CD4-positive, alpha-beta T cell (primary cell): ENCODE data around the gene NECTIN4. TPM values are rescaled to one million over a fixed set of nuclear protein-coding genes. Genes with fewer than 3 reads are reported as not detected.

Experiments
- ATAC-seq: fragments of 200-7000 bp; cut with Tn5 transposase; one replicate; pipeline ENCODE4 v1.10.0; 2022; ENCODE audit warnings: mild to moderate bottlenecking; ENCODE audit not compliant: poor library complexity
- CTCF ChIA-PET: fragments of 350-600 bp; sonication (Branson Sonifier 250); formaldehyde crosslinking; loops from one replicate; lab custom pipeline; 2021; ENCODE audit warnings: antibody characterized with exemption, inconsistent platforms; lab: Charles Lee
- POLR2A ChIA-PET: fragments of 350-600 bp; sonication (Branson Sonifier 250); formaldehyde crosslinking; loops from one replicate; lab custom pipeline; 2021; ENCODE audit warnings: antibody characterized with exemption, inconsistent platforms; lab: Charles Lee
- DNase-seq, 14 experiments: peaks; one replicate each; pipeline ENCODE4 v3.0.0-alpha.2; 2013 to 2020; ENCODE audit warnings: mixed read lengths in 2 of 14
- H3K27ac ChIP-seq, 2 donors: one replicate each; pipeline versions ENCODE4 v1.5.1 to v1.7.0; 2013; ENCODE audit warnings: low read length in 2 of 2, low read depth in 1 of 2, mild to moderate bottlenecking in 1 of 2
- H3K27me3 ChIP-seq, 2 experiments: 1 replicate in 1 of 2; 2 replicates in 1 of 2; pipeline versions ENCODE4 v1.6.1 to v1.7.0; 2013; ENCODE audit warnings: low read length in 2 of 2, control low read depth in 1 of 2, mild to moderate bottlenecking in 1 of 2, moderate library complexity in 1 of 2; ENCODE audit not compliant: insufficient read depth in 2 of 2, control insufficient read depth in 1 of 2
- H3K36me3 ChIP-seq: one replicate; pipeline ENCODE4 v1.6.1; 2013; ENCODE audit warnings: low read length, control low read depth; ENCODE audit not compliant: insufficient read depth
- H3K4me1 ChIP-seq: one replicate; pipeline ENCODE4 v1.6.1; 2013; ENCODE audit warnings: low read length, control low read depth; ENCODE audit not compliant: insufficient read depth
- H3K4me3 ChIP-seq: one replicate; pipeline ENCODE4 v1.5.1; 2013; ENCODE audit warnings: mild to moderate bottlenecking, low read length, moderate library complexity
- H3K9me3 ChIP-seq, 2 experiments: 1 replicate in 1 of 2; 2 replicates in 1 of 2; pipeline versions ENCODE4 v1.6.1 to v1.7.0; 2013; ENCODE audit warnings: low read length in 2 of 2, mild to moderate bottlenecking in 2 of 2, control low read depth in 1 of 2, moderate library complexity in 1 of 2; ENCODE audit not compliant: control insufficient read depth in 1 of 2, insufficient read depth in 1 of 2
- H3K27ac Mint-ChIP-seq: one replicate; pipeline ENCODE4 v1.8.0; 2020; ENCODE audit warnings: mixed read lengths
- H3K27me3 Mint-ChIP-seq: one replicate; pipeline ENCODE4 v1.8.0; 2021; ENCODE audit warnings: mixed read lengths
- H3K36me3 Mint-ChIP-seq: one replicate; pipeline ENCODE4 v1.8.0; 2021; ENCODE audit warnings: low read depth, mixed read lengths
- H3K4me1 Mint-ChIP-seq: one replicate; pipeline ENCODE4 v1.8.0; 2021; ENCODE audit warnings: low read depth, mixed read lengths
- H3K4me3 Mint-ChIP-seq: one replicate; pipeline ENCODE4 v1.8.0; 2020; ENCODE audit warnings: mild to moderate bottlenecking, mixed read lengths
- H3K9me3 Mint-ChIP-seq: one replicate; pipeline ENCODE4 v1.8.0; 2020; ENCODE audit warnings: mixed read lengths
- intact Hi-C, 2 experiments: fragments of 100-400 bp; cut with DNase I in 1 of 2; cut with micrococcal nuclease in 1 of 2; formaldehyde crosslinking; loops; one replicate each; pipeline versions ENCODE4 v1.15.1 to v1.9.0; 2023 to 2025; cut with DNase I, micrococcal nuclease
- total RNA-seq, 174 experiments: library from RNA in 2 of 174; stranded (reverse) in 2 of 174; gene quantifications; one replicate each; pipeline ENCODE4 v1.2.3 and lab custom pipeline; 2021 to 2026
- TF ChIP-seq, protein P1 (sequence below): fragments of 200-600 bp; IDR thresholded peaks from one replicate; pipeline ENCODE4 v1.8.0; 2022; ENCODE audit warnings: antibody characterized with exemption, mild to moderate bottlenecking

The NECTIN4 gene
- total RNA-seq, 2 experiments from 2014 or later = 0.22 TPM

DNA sequence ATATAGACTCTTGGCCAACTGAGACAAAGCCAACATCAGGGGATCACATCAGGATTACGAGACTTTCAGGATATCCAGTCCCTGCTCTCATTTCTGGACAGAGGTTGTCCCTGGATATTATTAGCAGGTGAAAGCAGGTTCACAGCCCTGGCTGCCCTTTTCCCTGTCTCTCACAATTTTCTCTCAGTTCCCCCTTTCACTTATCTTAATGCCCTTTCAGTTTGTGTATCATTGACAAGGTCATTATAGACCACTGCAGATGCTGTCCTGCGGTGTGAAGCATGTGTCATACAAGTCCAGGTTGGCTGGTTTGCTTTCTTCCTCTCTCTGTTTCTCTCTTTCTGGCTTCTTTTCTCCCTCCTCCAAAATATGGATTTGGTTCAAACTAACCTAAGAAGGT lies 6.7 kb upstream of the NECTIN4 start:
- Mint-ChIP-seq H3K9me3 (no peaks in the 10 kb centered on the region), H3K27ac (peak overlapping the region; percentile 90), H3K36me3 (peaks cover 26% of the 10 kb centered on the region), H3K4me1 (peaks cover 23% of the 10 kb centered on the region), H3K4me3 (no peak overlapping the region), H3K27me3 (peaks cover 6% of the 10 kb centered on the region)
- no peak for DNase-seq
- H3K27me3 ChIP-seq = no peaks in the 10 kb centered on the region
- no peak overlapping the region for H3K27ac ChIP-seq
- intact Hi-C loops = loop anchor here (5.0 to 10.0 kb wide), 2 partner anchors 259 to 261 kb away; no protein-coding TSS in a partner anchor
- peaks cover 22% of the 10 kb centered on the region for H3K4me1 ChIP-seq
- H3K4me3 ChIP-seq = no peak overlapping the region
- CTCF ChIA-PET = interaction anchor here (2.9 to 5.8 kb wide), 3 partner anchors 25 to 99 kb away, joined by 36 to 66 read pairs (median 46); partner anchors contain the start of genes ARHGAP30 and TSTD1
- TF ChIP-seq, protein P1, sequence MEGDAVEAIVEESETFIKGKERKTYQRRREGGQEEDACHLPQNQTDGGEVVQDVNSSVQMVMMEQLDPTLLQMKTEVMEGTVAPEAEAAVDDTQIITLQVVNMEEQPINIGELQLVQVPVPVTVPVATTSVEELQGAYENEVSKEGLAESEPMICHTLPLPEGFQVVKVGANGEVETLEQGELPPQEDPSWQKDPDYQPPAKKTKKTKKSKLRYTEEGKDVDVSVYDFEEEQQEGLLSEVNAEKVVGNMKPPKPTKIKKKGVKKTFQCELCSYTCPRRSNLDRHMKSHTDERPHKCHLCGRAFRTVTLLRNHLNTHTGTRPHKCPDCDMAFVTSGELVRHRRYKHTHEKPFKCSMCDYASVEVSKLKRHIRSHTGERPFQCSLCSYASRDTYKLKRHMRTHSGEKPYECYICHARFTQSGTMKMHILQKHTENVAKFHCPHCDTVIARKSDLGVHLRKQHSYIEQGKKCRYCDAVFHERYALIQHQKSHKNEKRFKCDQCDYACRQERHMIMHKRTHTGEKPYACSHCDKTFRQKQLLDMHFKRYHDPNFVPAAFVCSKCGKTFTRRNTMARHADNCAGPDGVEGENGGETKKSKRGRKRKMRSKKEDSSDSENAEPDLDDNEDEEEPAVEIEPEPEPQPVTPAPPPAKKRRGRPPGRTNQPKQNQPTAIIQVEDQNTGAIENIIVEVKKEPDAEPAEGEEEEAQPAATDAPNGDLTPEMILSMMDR = no peak
- POLR2A ChIA-PET = interaction anchor here (4.9 to 5.2 kb wide), 2 partner anchors 26 to 50 kb away, joined by 62 to 79 read pairs; partner anchors contain the start of genes ARHGAP30 and USF1
- no peaks in the 10 kb centered on the region for H3K9me3 ChIP-seq
- no peak for ATAC-seq
- H3K36me3 ChIP-seq = peaks cover 15% of the 10 kb centered on the region

DNA sequence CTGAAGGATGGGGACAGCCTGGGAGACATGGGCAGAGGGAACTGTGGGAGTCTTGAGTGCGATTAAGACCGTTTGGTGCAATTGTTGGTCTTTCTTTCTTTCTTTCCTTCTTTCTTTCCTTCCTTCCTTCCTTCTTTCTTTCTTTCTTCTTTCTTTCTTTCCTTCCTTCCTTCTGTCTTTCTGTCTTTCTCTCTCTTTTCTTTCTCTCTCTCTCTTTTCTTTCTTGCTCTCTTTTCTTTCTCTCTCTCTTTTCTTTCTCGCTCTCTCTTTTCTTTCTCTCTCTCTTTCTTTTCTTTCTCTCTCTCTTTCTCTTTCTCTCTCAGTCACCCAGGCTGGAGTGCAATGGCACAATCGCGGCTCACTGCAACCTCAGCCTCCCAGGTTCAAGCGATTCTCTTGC lies 5.9 kb upstream of the NECTIN4 start:
- no peak overlapping the region for H3K4me3 Mint-ChIP-seq
- peaks cover 8% of the 10 kb centered on the region for H3K36me3 ChIP-seq
- no peak overlapping the region for H3K4me3 ChIP-seq
- CTCF ChIA-PET = interaction anchor here (5.8 kb wide), 1 partner anchor 99 kb away, joined by 46 read pairs; no protein-coding TSS in a partner anchor
- peaks cover 19% of the 10 kb centered on the region for H3K36me3 Mint-ChIP-seq
- ATAC-seq (no peak), DNase-seq (no peak)
- H3K27ac ChIP-seq = no peak overlapping the region
- POLR2A ChIA-PET = interaction anchor here (1.0 to 4.9 kb wide), 2 partner anchors 25 to 50 kb away, joined by 4 to 79 read pairs; partner anchors contain the start of gene ARHGAP30
- H3K9me3 ChIP-seq = no peaks in the 10 kb centered on the region
- intact Hi-C loops = loop anchor here (5.0 to 10.0 kb wide), 2 partner anchors 258 to 260 kb away; no protein-coding TSS in a partner anchor
- H3K27me3 Mint-ChIP-seq = peaks cover 6% of the 10 kb centered on the region
- H3K9me3 Mint-ChIP-seq = no peaks in the 10 kb centered on the region
- no peaks in the 10 kb centered on the region for H3K27me3 ChIP-seq
- no peak overlapping the region for H3K27ac Mint-ChIP-seq
- TF ChIP-seq, protein P1 = peak; percentile 21
- peaks cover 30% of the 10 kb centered on the region for H3K4me1 Mint-ChIP-seq
- H3K4me1 ChIP-seq = peaks cover 22% of the 10 kb centered on the region

DNA sequence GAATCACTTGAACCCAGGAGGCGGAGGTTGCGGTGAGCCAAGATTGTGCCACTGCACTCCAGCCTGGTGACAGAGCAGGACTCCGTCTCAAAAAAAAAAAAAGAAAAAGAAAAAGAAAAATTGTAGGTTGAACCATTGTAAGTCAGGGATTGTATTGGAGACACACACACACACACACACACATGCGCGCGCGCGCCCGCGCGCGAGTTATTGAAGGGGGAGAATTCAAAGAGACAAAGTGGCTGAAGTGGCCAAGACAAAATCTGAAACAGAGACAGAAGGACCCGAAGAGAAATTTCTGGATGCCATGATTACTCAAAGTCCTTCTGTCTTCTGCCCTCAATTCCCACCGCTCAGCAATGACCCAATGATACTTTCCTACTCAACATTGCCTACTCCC lies 5.1 kb upstream of the NECTIN4 start:
- Mint-ChIP-seq H3K27ac (no peak overlapping the region), H3K9me3 (no peaks in the 10 kb centered on the region), H3K4me3 (no peak overlapping the region), H3K27me3 (peaks cover 6% of the 10 kb centered on the region), H3K36me3 (peaks cover 12% of the 10 kb centered on the region), H3K4me1 (peaks cover 32% of the 10 kb centered on the region)
- ATAC-seq (no peak), DNase-seq (no peak)
- H3K9me3 ChIP-seq = no peaks in the 10 kb centered on the region
- no peaks in the 10 kb centered on the region for H3K27me3 ChIP-seq
- no peak overlapping the region for H3K27ac ChIP-seq
- intact Hi-C loops = loop anchor here in 1 of 2 experiments (10.0 kb wide), 1 partner anchor 260 kb away; no protein-coding TSS in a partner anchor
- TF ChIP-seq, protein P1 = no peak
- H3K36me3 ChIP-seq = peaks cover under 1% of the 10 kb centered on the region
- H3K4me1 ChIP-seq = peaks cover 22% of the 10 kb centered on the region
- H3K4me3 ChIP-seq = no peak overlapping the region
- POLR2A ChIA-PET = interaction anchor here (1.0 to 4.9 kb wide), 2 partner anchors 25 to 50 kb away, joined by 4 to 79 read pairs; partner anchors contain the start of gene ARHGAP30
- CTCF ChIA-PET = no interaction called here
